ENCODE results near the gene RNH1. TPM values are rescaled to one million over a fixed set of nuclear protein-coding genes. Genes with fewer than 3 reads are reported as not detected.
A peak's percentile ranks its signal among the peaks of the same experiment; 100 is the strongest.

The RNH1 gene
- polyA plus RNA-seq, 3 donors = 381 to 445 (median 443) TPM

DNA sequence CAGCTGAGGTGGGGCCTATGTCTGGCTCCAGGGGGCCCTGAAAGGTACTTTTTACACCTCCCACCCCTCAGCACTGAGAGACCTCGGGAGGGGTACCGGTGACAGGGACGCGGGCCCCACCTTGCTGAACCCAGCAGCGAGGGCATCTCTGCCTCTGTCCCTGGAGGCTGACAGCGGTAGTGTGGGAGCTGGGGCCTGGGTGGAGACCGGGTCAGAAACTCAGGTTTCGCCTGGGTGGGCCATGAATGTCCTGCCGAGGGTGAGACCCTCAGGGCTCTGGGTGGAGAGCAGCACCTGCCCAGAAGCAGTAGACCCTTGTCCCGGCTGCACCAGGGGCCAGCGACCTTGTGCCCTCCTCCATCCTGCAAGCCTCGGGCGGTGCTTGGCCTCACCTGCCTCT is 34.8 kb downstream of the RNH1 start:
- DNase-seq = no peak
- Histone ChIP-seq H3K36me3 (replicated peaks in 1 of 2; ENCODE audit: control insufficient read depth in 1 of 2, insufficient read depth in 2 of 2, low read length in 2 of 2) (peaks cover 0 to 4% of the 10 kb centered on the region in 2 donors), H3K9me3 (replicated peaks in 1 of 2; ENCODE audit: control insufficient read depth in 1 of 2, insufficient read depth in 1 of 2, low read length in 2 of 2) (no peaks in the 10 kb centered on the region), H3K4me2 (replicated peaks; ENCODE audit: extremely low read depth, low read length, poor library complexity, severe bottlenecking) (no peak overlapping the region), H3K9ac (ENCODE audit: insufficient read depth, low read length, poor library complexity, severe bottlenecking) (no peak overlapping the region), H3K27ac (ENCODE audit: low read depth in 1 of 2, low read length in 2 of 2) (no peak overlapping the region), H3K27me3 (ENCODE audit: control insufficient read depth in 2 of 2, insufficient read depth in 2 of 2, low read length in 2 of 2) (no peaks in the 10 kb centered on the region), H2AFZ (ENCODE audit: insufficient read depth, low read depth, low read length, poor library complexity, severe bottlenecking) (no peak overlapping the region), H3K4me1 (ENCODE audit: control insufficient read depth in 1 of 2, insufficient read depth in 2 of 2, low read length in 2 of 2) (no peaks in the 10 kb centered on the region), H3K4me3 (replicated peaks in 1 of 3; ENCODE audit: low read depth in 2 of 3, low read length in 3 of 3) (no peak overlapping the region), H4K20me1 (ENCODE audit: insufficient read depth, low read length) (no peaks in the 10 kb centered on the region), H3K79me2 (ENCODE audit: insufficient read depth, low read length) (no peaks in the 10 kb centered on the region)
- intact Hi-C loops (cut with micrococcal nuclease) = no loop called here
- H3K4me1 Mint-ChIP-seq = peaks cover 3% of the 10 kb centered on the region
- H3K27ac Mint-ChIP-seq = no peak overlapping the region
- H3K27me3 Mint-ChIP-seq (ENCODE audit: low read depth in 3 of 3) = peaks cover 0 to 2% (median 1%) of the 10 kb centered on the region in 3 donors
- peaks cover 0 to 5% (median 3%) of the 10 kb centered on the region in 7 donors for H3K9me3 Mint-ChIP-seq
- peaks cover 5 to 12% of the 10 kb centered on the region in 2 donors for H3K36me3 Mint-ChIP-seq
- TF ChIP-seq, protein P1, sequence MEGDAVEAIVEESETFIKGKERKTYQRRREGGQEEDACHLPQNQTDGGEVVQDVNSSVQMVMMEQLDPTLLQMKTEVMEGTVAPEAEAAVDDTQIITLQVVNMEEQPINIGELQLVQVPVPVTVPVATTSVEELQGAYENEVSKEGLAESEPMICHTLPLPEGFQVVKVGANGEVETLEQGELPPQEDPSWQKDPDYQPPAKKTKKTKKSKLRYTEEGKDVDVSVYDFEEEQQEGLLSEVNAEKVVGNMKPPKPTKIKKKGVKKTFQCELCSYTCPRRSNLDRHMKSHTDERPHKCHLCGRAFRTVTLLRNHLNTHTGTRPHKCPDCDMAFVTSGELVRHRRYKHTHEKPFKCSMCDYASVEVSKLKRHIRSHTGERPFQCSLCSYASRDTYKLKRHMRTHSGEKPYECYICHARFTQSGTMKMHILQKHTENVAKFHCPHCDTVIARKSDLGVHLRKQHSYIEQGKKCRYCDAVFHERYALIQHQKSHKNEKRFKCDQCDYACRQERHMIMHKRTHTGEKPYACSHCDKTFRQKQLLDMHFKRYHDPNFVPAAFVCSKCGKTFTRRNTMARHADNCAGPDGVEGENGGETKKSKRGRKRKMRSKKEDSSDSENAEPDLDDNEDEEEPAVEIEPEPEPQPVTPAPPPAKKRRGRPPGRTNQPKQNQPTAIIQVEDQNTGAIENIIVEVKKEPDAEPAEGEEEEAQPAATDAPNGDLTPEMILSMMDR (IDR thresholded peaks at IDR 0.05) = no peak
- no peak overlapping the region for H3K4me3 Mint-ChIP-seq
- WGBS (ENCODE audit: insufficient coverage) = 96% methylated on average over 12 of the region's 13 CpGs

DNA sequence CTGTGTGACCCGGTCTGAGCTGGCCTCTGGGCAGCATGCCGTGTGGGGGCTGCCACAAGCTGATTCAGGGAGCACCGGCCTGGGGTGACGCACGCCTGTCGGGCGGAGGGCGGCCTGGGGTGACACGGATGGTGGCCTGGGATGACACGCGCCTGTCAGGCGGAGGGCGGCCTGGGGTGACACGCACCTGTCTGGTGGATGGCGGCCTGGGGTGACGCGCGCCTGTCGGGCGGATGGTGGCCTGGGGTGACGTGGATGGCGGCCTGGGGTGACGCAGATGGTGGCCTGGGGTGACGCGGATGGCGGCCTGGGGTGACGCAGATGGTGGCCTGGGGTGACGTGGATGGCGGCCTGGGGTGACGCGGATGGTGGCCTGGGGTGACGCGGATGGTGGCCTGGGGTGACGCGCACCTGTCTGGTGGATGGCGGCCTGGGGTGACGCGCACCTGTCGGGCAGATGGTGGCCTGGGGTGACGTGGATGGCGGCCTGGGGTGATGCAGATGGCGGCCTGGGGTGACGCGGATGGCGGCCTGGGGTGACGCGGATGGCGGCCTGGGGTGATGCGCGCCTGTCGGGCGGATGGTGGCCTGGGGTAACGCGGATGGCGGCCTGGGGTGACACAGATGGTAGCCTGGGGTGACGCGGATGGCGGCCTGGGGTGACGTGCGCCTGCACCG is 35.4 kb downstream of the RNH1 start:
- H3K9me3 Mint-ChIP-seq = peaks cover 0 to 5% (median 3%) of the 10 kb centered on the region in 7 donors
- no peaks in the 10 kb centered on the region for H4K20me1 ChIP-seq (ENCODE audit: insufficient read depth, low read length)
- WGBS (ENCODE audit: insufficient coverage) = 94% methylated on average over 48 of the region's 61 CpGs
- H3K4me1 Mint-ChIP-seq = peaks cover 6% of the 10 kb centered on the region
- H3K36me3 ChIP-seq (replicated peaks in 1 of 2; ENCODE audit: control insufficient read depth in 1 of 2, insufficient read depth in 2 of 2, low read length in 2 of 2) = peaks cover 0 to 4% of the 10 kb centered on the region in 2 donors
- H3K27me3 Mint-ChIP-seq (ENCODE audit: low read depth in 3 of 3) = peaks cover 0 to under 1% (median under 1%) of the 10 kb centered on the region in 3 donors
- peaks cover under 1 to 3% of the 10 kb centered on the region in 2 donors for H3K4me1 ChIP-seq (ENCODE audit: control insufficient read depth in 1 of 2, insufficient read depth in 2 of 2, low read length in 2 of 2)
- H3K27ac Mint-ChIP-seq = peak overlapping the region in 1 of 7 donors; percentile 78
- no peaks in the 10 kb centered on the region for H3K9me3 ChIP-seq (replicated peaks in 1 of 2; ENCODE audit: control insufficient read depth in 1 of 2, insufficient read depth in 1 of 2, low read length in 2 of 2)
- H2AFZ ChIP-seq (ENCODE audit: insufficient read depth, low read depth, low read length, poor library complexity, severe bottlenecking) = no peak overlapping the region
- no peaks in the 10 kb centered on the region for H3K79me2 ChIP-seq (ENCODE audit: insufficient read depth, low read length)
- no peak overlapping the region for H3K4me2 ChIP-seq (replicated peaks; ENCODE audit: extremely low read depth, low read length, poor library complexity, severe bottlenecking)
- no peak overlapping the region for H3K4me3 Mint-ChIP-seq
- intact Hi-C loops (cut with micrococcal nuclease) = no loop called here
- TF ChIP-seq, protein P1 (IDR thresholded peaks at IDR 0.05) = no peak
- H3K9ac ChIP-seq (ENCODE audit: insufficient read depth, low read length, poor library complexity, severe bottlenecking) = no peak overlapping the region
- no peak overlapping the region for H3K27ac ChIP-seq (ENCODE audit: low read depth in 1 of 2, low read length in 2 of 2)
- H3K27me3 ChIP-seq (ENCODE audit: control insufficient read depth in 2 of 2, insufficient read depth in 2 of 2, low read length in 2 of 2) = no peaks in the 10 kb centered on the region
- H3K36me3 Mint-ChIP-seq = peaks cover 4 to 14% of the 10 kb centered on the region in 2 donors
- no peak for DNase-seq
- no peak overlapping the region for H3K4me3 ChIP-seq (replicated peaks in 1 of 3; ENCODE audit: low read depth in 2 of 3, low read length in 3 of 3)

All from CD14-positive monocyte (primary cell).